CD8-positive, alpha-beta memory T cell (primary cell): Measurements from ENCODE around the gene GABRD. TPM values are rescaled to one million over a fixed set of nuclear protein-coding genes. Genes with fewer than 3 reads are reported as not detected.

Experiments used
- CTCF ChIA-PET: fragments of 350-600 bp; sonication (Branson Sonifier 250); formaldehyde crosslinking; loops from one replicate; lab custom pipeline; 2021; ENCODE audit warnings: antibody characterized with exemption; lab: Charles Lee
- POLR2A ChIA-PET: fragments of 350-600 bp; sonication (Branson Sonifier 250); formaldehyde crosslinking; loops from one replicate; lab custom pipeline; 2021; ENCODE audit warnings: antibody characterized with exemption; lab: Charles Lee
- DNase-seq, 5 donors: peaks; one replicate each; pipeline versions ENCODE4 v3.0.0 to v3.0.0-alpha.2; 2020 to 2022; ENCODE audit warnings: mixed read lengths in 1 of 5
- H3K27ac ChIP-seq: one replicate; pipeline ENCODE4 v1.7.0; 2013; ENCODE audit warnings: low read depth, mild to moderate bottlenecking, low read length, moderate library complexity
- H3K27me3 ChIP-seq: 2 replicates; pipeline ENCODE4 v1.7.0; 2013; ENCODE audit warnings: low read length, mild to moderate bottlenecking; ENCODE audit not compliant: insufficient read depth, poor library complexity, severe bottlenecking
- H3K36me3 ChIP-seq: 2 replicates; pipeline ENCODE4 v1.7.0; 2013; ENCODE audit warnings: mild to moderate bottlenecking, low read length, moderate library complexity; ENCODE audit not compliant: insufficient read depth
- H3K4me1 ChIP-seq: 2 replicates; pipeline ENCODE4 v1.7.0; 2013; ENCODE audit warnings: mild to moderate bottlenecking, low read length, moderate library complexity; ENCODE audit not compliant: insufficient read depth
- H3K4me3 ChIP-seq: 2 replicates; pipeline ENCODE4 v1.7.0; 2013; ENCODE audit warnings: mild to moderate bottlenecking, low read length
- H3K9me3 ChIP-seq: 2 replicates; pipeline ENCODE4 v1.7.0; 2013; ENCODE audit warnings: mild to moderate bottlenecking, low read length
- H3K27ac Mint-ChIP-seq, 8 donors: one replicate each; pipeline ENCODE4 v1.8.0; 2020 to 2021; ENCODE audit warnings: mixed read lengths in 8 of 8, mild to moderate bottlenecking in 6 of 8, inconsistent platforms in 3 of 8, moderate library complexity in 3 of 8
- H3K27me3 Mint-ChIP-seq, 2 donors: one replicate each; pipeline ENCODE4 v1.8.0; 2020 to 2021; ENCODE audit warnings: mixed read lengths in 2 of 2, mild to moderate bottlenecking in 1 of 2, moderate library complexity in 1 of 2
- H3K36me3 Mint-ChIP-seq, 3 donors: one replicate each; pipeline ENCODE4 v1.8.0; 2020 to 2021; ENCODE audit warnings: mixed read lengths in 3 of 3, inconsistent platforms in 1 of 3, mild to moderate bottlenecking in 1 of 3
- H3K4me1 Mint-ChIP-seq, 3 donors: one replicate each; pipeline ENCODE4 v1.8.0; 2020 to 2021; ENCODE audit warnings: mixed read lengths in 3 of 3, inconsistent platforms in 1 of 3, mild to moderate bottlenecking in 1 of 3
- H3K4me3 Mint-ChIP-seq, 7 donors: one replicate each; pipeline ENCODE4 v1.8.0; 2020 to 2021; ENCODE audit warnings: mixed read lengths in 7 of 7, mild to moderate bottlenecking in 6 of 7, moderate library complexity in 4 of 7, inconsistent platforms in 2 of 7
- H3K9me3 Mint-ChIP-seq, 5 donors: one replicate each; pipeline ENCODE4 v1.8.0; 2020 to 2022; ENCODE audit warnings: mixed read lengths in 5 of 5, mild to moderate bottlenecking in 3 of 5, moderate library complexity in 2 of 5, inconsistent platforms in 1 of 5
- polyA plus RNA-seq: library from polyadenylated mRNA; unstranded; fragments of 300-500 nt; fragmentation: Illumina TruSeq; gene quantifications from one replicate; pipeline ENCODE4 v1.2.3, GENCODE V29; 2021
- total RNA-seq, 2 experiments: library from RNA; stranded (reverse); gene quantifications; one replicate each; pipeline ENCODE4 v1.2.3, GENCODE V29; 2021

The GABRD gene
- total and polyA plus RNA-seq, 3 experiments from 2014 or later: not detected

DNA sequence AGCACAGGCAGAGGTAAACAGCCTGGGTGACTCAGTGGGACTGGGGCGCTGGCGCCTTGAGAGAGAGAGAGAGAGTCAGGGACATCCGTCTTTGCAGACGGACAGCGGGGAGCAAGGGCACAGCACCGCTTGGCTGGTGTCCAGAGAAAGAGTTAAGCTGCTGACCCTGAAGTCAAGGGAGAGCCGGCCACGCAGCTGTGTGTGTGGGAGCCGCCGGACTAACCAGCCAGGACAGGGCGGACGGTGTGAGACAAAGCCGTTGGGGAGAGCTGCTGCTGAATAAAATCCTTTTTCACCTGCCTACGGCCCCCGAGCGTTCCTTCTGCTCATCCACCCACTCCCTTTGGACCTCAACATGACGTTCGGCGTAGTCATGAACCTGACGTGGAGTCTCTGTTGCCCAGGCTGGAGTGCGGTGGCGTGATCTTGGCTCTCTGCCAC, 30.0 kb upstream of the GABRD start:
- Mint-ChIP-seq H3K36me3 (no peaks in the 10 kb centered on the region), H3K27me3 (peaks cover 12 to 25% of the 10 kb centered on the region in 2 donors), H3K27ac (no peak overlapping the region), H3K4me3 (no peak overlapping the region), H3K9me3 (no peaks in the 10 kb centered on the region), H3K4me1 (no peaks in the 10 kb centered on the region)
- ChIA-PET POLR2A (no interaction called here), CTCF (no interaction called here)
- H3K36me3 ChIP-seq: no peaks in the 10 kb centered on the region
- DNase-seq: no peak
- H3K27me3 ChIP-seq: no peaks in the 10 kb centered on the region
- H3K4me1 ChIP-seq: no peaks in the 10 kb centered on the region
- no peaks in the 10 kb centered on the region for H3K9me3 ChIP-seq
- no peak overlapping the region for H3K27ac ChIP-seq
- H3K4me3 ChIP-seq: no peak overlapping the region

DNA sequence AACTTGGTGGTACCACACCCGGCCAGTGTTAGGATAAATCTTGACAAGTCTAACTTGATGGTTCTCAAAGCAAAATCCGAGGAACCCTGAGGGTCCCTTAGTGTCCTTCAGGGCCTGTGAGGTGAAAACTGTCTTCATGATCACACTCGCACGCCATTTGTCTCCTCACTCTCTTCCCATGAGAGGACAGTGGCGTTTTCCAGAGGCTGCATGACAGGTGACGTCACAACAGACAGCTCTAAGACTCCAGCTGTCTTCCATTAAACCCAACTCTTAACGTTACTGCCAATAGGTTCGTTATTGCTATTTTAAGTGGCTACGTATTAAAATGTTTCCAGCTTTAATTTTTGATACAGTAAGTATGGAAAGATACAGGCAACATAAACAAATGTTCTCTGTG, 29.4 kb upstream of the GABRD start:
- no peak for DNase-seq
- Mint-ChIP-seq H3K27ac (peak overlapping the region in 1 of 8 donors; percentile 9), H3K4me3 (no peak overlapping the region), H3K9me3 (no peaks in the 10 kb centered on the region), H3K4me1 (no peaks in the 10 kb centered on the region), H3K27me3 (peaks cover 12 to 27% of the 10 kb centered on the region in 2 donors), H3K36me3 (no peaks in the 10 kb centered on the region)
- H3K27me3 ChIP-seq: no peaks in the 10 kb centered on the region
- no peaks in the 10 kb centered on the region for H3K9me3 ChIP-seq
- no peaks in the 10 kb centered on the region for H3K36me3 ChIP-seq
- H3K4me1 ChIP-seq: no peaks in the 10 kb centered on the region
- CTCF ChIA-PET: no interaction called here
- no peak overlapping the region for H3K27ac ChIP-seq
- POLR2A ChIA-PET: no interaction called here
- no peak overlapping the region for H3K4me3 ChIP-seq

DNA sequence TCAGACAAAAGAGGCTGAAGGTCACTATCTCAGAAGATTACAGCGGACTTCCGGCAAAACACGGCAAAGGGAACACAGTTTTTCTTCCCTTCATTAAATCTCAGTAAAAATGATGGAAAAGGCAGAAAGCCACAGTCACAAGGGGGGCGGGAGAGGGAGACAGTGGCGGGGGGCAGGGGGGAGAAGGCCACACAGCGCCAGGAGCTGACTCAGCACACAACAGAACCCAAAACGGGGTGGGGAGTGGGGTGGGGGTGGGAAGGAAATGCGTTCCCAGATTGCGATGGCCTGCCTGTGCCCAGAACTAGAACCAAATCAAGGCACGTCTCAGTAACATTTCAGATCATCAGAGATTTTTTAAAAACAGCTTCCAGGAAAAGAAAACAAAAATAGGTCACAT, 28.9 kb upstream of the GABRD start:
- POLR2A ChIA-PET: no interaction called here

DNA sequence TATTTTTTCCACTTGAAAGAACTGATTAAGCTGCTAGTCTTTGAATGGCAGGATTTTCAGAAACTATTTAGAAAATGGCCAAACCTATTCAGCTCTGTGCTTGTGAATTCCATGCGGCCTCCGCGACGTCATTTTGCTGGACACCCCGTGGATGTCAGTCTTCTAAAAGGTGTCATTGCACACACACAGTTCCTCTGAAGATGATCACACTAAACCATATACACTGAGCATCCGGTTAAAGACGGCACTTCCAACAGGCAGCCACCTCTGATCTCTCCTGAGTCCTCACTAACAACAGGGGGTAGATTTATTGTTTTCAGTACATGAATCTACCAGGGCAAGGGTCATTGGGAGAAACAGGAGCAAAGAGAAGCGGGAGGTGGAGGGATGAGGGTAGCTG, 24.6 kb upstream of the GABRD start:
- peak overlapping the region in 1 of 8 donors; percentile 52 for H3K27ac Mint-ChIP-seq
- no peaks in the 10 kb centered on the region for H3K36me3 ChIP-seq
- H3K4me1 ChIP-seq: no peaks in the 10 kb centered on the region
- peaks cover 21 to 35% of the 10 kb centered on the region in 2 donors for H3K27me3 Mint-ChIP-seq
- CTCF ChIA-PET: interaction anchor here (1.3 kb wide), 1 partner anchor 50 kb away, joined by 4 read pairs; no protein-coding TSS in a partner anchor
- peaks cover 0 to 5% (median 5%) of the 10 kb centered on the region in 3 donors for H3K4me1 Mint-ChIP-seq
- H3K27me3 ChIP-seq: no peaks in the 10 kb centered on the region
- POLR2A ChIA-PET: interaction anchor here (0.6 kb wide), 1 partner anchor 583 kb away, joined by 3 read pairs; no protein-coding TSS in a partner anchor
- DNase-seq: no peak
- no peaks in the 10 kb centered on the region for H3K9me3 ChIP-seq
- H3K9me3 Mint-ChIP-seq: no peaks in the 10 kb centered on the region
- H3K36me3 Mint-ChIP-seq: no peaks in the 10 kb centered on the region
- no peak overlapping the region for H3K27ac ChIP-seq
- H3K4me3 Mint-ChIP-seq: no peak overlapping the region
- no peak overlapping the region for H3K4me3 ChIP-seq

More for the DNA sequence above, 28.9 kb upstream of the GABRD start:
- no peaks in the 10 kb centered on the region for H3K4me1 ChIP-seq
- H3K4me3 ChIP-seq: no peak overlapping the region
- Mint-ChIP-seq H3K36me3 (no peaks in the 10 kb centered on the region), H3K4me1 (no peaks in the 10 kb centered on the region), H3K9me3 (no peaks in the 10 kb centered on the region), H3K27ac (no peak overlapping the region), H3K4me3 (no peak overlapping the region), H3K27me3 (peaks cover 12 to 29% of the 10 kb centered on the region in 2 donors)
- no peak overlapping the region for H3K27ac ChIP-seq
- H3K36me3 ChIP-seq: no peaks in the 10 kb centered on the region
- CTCF ChIA-PET: no interaction called here
- H3K27me3 ChIP-seq: no peaks in the 10 kb centered on the region
- H3K9me3 ChIP-seq: no peaks in the 10 kb centered on the region
- no peak for DNase-seq

DNA sequence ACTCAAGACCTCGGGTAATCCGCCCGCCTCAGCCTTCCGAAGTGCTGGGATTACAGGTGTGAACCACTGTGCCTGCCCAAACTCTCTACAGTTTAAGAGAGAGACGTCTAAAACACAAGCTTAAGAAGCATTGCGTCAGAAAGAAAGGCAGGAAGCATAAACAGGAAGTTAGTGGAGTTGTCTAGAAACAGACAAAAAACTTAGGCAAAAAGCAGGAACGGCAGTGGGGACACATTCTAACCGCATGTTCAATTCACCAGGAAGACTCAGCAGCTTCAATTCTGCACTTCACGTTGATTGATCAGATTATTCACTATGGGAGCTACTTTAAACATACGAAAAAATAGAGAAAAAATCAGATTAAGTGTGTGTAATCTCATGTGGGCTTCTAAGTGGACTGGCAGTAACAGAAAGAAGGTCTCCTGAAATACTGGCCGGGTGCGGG, 22.9 kb upstream of the GABRD start:
- Mint-ChIP-seq H3K27me3 (peaks cover 15 to 34% of the 10 kb centered on the region in 2 donors), H3K9me3 (no peaks in the 10 kb centered on the region), H3K36me3 (no peaks in the 10 kb centered on the region), H3K27ac (peak overlapping the region in 2 of 8 donors; percentile 18 to 19), H3K4me3 (no peak overlapping the region), H3K4me1 (peaks cover 0 to 5% (median 5%) of the 10 kb centered on the region in 3 donors)
- no peaks in the 10 kb centered on the region for H3K9me3 ChIP-seq
- H3K36me3 ChIP-seq: no peaks in the 10 kb centered on the region
- DNase-seq: no peak
- ChIA-PET POLR2A (no interaction called here), CTCF (no interaction called here)
- H3K4me3 ChIP-seq: no peak overlapping the region
- no peak overlapping the region for H3K27ac ChIP-seq
- H3K4me1 ChIP-seq: no peaks in the 10 kb centered on the region
- no peaks in the 10 kb centered on the region for H3K27me3 ChIP-seq

DNA sequence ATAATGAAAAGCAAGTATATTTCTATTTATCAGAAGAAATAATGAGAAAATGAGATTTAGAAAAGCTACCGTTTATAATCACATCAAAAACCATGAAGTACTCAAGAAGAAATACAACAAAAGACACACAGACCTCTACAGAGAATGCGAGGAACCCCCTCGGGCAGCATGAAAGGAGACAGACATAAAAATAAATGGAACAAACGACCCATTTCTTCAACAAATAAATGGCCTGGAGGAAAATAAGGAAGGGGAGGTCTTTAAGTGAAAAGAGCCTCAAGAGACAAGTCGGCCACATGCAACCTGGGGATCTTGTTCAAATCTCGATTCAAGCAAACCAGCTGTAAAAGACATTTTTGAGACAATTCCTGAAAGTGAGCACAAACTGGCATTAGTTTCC, 21.6 kb upstream of the GABRD start:
- Histone ChIP-seq H3K4me1 (no peaks in the 10 kb centered on the region), H3K36me3 (no peaks in the 10 kb centered on the region), H3K27me3 (no peaks in the 10 kb centered on the region), H3K27ac (no peak overlapping the region), H3K4me3 (no peak overlapping the region), H3K9me3 (no peaks in the 10 kb centered on the region)
- no peaks in the 10 kb centered on the region for H3K9me3 Mint-ChIP-seq
- H3K27ac Mint-ChIP-seq: no peak overlapping the region
- no peaks in the 10 kb centered on the region for H3K36me3 Mint-ChIP-seq
- CTCF ChIA-PET: no interaction called here
- H3K4me3 Mint-ChIP-seq: no peak overlapping the region
- peaks cover 0 to 5% (median 5%) of the 10 kb centered on the region in 3 donors for H3K4me1 Mint-ChIP-seq
- POLR2A ChIA-PET: no interaction called here
- H3K27me3 Mint-ChIP-seq: peaks cover 24 to 42% of the 10 kb centered on the region in 2 donors
- DNase-seq: no peak

DNA sequence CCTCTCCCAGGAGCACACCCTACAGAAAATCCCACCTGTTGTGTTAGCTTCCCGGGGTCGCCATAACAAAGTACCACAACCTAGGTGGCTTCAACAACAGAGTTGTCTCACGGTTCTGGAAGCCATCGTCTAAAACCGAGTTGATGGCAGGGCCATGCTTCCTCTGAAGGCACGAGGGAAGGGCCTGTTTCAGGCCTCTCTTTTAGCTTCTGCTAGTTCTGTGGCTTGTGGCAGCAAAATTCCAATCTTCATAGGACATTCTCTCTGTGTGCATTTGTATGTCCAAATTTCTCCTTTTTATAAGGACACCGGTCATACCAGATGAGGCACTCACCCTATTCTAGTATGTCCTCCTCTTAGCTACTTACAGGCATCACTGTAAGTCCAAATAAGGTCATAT, 18.7 kb upstream of the GABRD start:
- no peaks in the 10 kb centered on the region for H3K4me1 ChIP-seq
- no peaks in the 10 kb centered on the region for H3K9me3 ChIP-seq
- H3K4me3 Mint-ChIP-seq: no peak overlapping the region
- DNase-seq: no peak
- H3K4me1 Mint-ChIP-seq: peaks cover 0 to 5% (median 5%) of the 10 kb centered on the region in 3 donors
- H3K27ac Mint-ChIP-seq: no peak overlapping the region
- no peak overlapping the region for H3K4me3 ChIP-seq
- ChIA-PET POLR2A (no interaction called here), CTCF (no interaction called here)
- H3K27me3 Mint-ChIP-seq: peaks cover 41 to 59% of the 10 kb centered on the region in 2 donors
- H3K27me3 ChIP-seq: no peaks in the 10 kb centered on the region
- no peak overlapping the region for H3K27ac ChIP-seq
- H3K9me3 Mint-ChIP-seq: no peaks in the 10 kb centered on the region
- no peaks in the 10 kb centered on the region for H3K36me3 ChIP-seq
- no peaks in the 10 kb centered on the region for H3K36me3 Mint-ChIP-seq

DNA sequence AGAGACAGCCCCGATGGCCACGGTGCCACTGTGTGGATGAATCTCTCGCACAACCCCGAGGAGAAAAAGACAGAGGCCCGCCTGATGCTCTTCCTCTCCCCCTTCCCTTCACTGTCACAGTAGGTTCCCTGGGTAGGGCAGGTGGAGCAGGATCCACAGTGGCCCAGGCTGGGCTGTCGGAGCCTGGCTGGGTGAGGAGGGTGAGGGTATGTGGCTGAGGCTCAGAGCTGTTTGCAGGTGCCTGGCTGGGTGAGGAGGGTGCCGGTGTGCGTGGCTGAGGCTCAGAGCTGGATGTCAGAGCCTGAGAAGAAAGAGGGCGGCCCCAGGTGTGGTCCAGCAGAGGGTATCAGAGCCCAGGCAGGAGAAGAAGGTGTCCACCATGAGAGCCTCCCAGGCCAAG, 18.3 kb upstream of the GABRD start:
- no peaks in the 10 kb centered on the region for H3K4me1 ChIP-seq
- POLR2A ChIA-PET: no interaction called here
- Mint-ChIP-seq H3K4me1 (peaks cover 0 to 5% (median 5%) of the 10 kb centered on the region in 3 donors), H3K4me3 (no peak overlapping the region), H3K9me3 (no peaks in the 10 kb centered on the region), H3K36me3 (no peaks in the 10 kb centered on the region), H3K27ac (no peak overlapping the region), H3K27me3 (peaks cover 41 to 60% of the 10 kb centered on the region in 2 donors)
- H3K27ac ChIP-seq: no peak overlapping the region
- H3K27me3 ChIP-seq: no peaks in the 10 kb centered on the region
- CTCF ChIA-PET: no interaction called here
- H3K4me3 ChIP-seq: no peak overlapping the region
- DNase-seq: no peak
- H3K9me3 ChIP-seq: no peaks in the 10 kb centered on the region
- H3K36me3 ChIP-seq: no peaks in the 10 kb centered on the region
